Neural crest cell (in vitro differentiated cells): ENCODE results near the gene CARD19. TPM values are rescaled to one million over a fixed set of nuclear protein-coding genes. Genes with fewer than 3 reads are reported as not detected.

Source experiments
- DNase-seq: peaks from one replicate; pipeline ENCODE4 v3.0.0; 2021; ENCODE audit warnings: low read depth, mixed read lengths, low spot score
- H3K27ac Mint-ChIP-seq: one replicate; pipeline ENCODE4 v1.8.0; 2021; ENCODE audit warnings: mild to moderate bottlenecking, mixed read lengths; ENCODE audit not compliant: unreplicated experiment
- H3K27me3 Mint-ChIP-seq: 2 replicates; pipeline ENCODE4 v1.8.0; 2021; ENCODE audit warnings: low read depth, mild to moderate bottlenecking, mixed read lengths
- H3K36me3 Mint-ChIP-seq: 2 replicates; pipeline ENCODE4 v1.8.0; 2021; ENCODE audit warnings: low read depth, mild to moderate bottlenecking, mixed read lengths
- H3K4me1 Mint-ChIP-seq: 2 replicates; pipeline ENCODE4 v1.8.0; 2021; ENCODE audit warnings: mixed read lengths
- H3K4me3 Mint-ChIP-seq: one replicate; pipeline ENCODE4 v1.8.0; 2021; ENCODE audit warnings: mild to moderate bottlenecking, mixed read lengths
- H3K9me3 Mint-ChIP-seq: 2 replicates; pipeline ENCODE4 v1.8.0; 2021; ENCODE audit warnings: mixed read lengths
- total RNA-seq: library from RNA; stranded (reverse); gene quantifications from 2 replicates; pipeline ENCODE4 v1.2.1, GENCODE V29; 2021
- TF ChIP-seq, protein P1 (sequence below): fragments of 200-600 bp; sonication (generic); conservative IDR thresholded peaks from 2 replicates; pipeline ENCODE4 v1.5.0; 2021; ENCODE audit warnings: antibody characterized with exemption, mild to moderate bottlenecking

CARD19 gene
- total RNA-seq, 1 donor from 2014 or later: 22.1 TPM

- Mint-ChIP-seq H3K27ac (no peak overlapping the region), H3K4me3 (no peak overlapping the region), H3K27me3 (no peaks in the 10 kb centered on the region), H3K9me3 (no peaks in the 10 kb centered on the region), H3K4me1 (peaks cover 6% of the 10 kb centered on the region), H3K36me3 (no peaks in the 10 kb centered on the region)
- TF ChIP-seq, protein P1, sequence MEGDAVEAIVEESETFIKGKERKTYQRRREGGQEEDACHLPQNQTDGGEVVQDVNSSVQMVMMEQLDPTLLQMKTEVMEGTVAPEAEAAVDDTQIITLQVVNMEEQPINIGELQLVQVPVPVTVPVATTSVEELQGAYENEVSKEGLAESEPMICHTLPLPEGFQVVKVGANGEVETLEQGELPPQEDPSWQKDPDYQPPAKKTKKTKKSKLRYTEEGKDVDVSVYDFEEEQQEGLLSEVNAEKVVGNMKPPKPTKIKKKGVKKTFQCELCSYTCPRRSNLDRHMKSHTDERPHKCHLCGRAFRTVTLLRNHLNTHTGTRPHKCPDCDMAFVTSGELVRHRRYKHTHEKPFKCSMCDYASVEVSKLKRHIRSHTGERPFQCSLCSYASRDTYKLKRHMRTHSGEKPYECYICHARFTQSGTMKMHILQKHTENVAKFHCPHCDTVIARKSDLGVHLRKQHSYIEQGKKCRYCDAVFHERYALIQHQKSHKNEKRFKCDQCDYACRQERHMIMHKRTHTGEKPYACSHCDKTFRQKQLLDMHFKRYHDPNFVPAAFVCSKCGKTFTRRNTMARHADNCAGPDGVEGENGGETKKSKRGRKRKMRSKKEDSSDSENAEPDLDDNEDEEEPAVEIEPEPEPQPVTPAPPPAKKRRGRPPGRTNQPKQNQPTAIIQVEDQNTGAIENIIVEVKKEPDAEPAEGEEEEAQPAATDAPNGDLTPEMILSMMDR: no peak
- DNase-seq: no peak
Observed at GRCh38 chr9:93156475-93157008, 60.5 kb downstream of the CARD19 start.

- Mint-ChIP-seq H3K36me3 (no peaks in the 10 kb centered on the region), H3K27me3 (no peaks in the 10 kb centered on the region), H3K27ac (no peak overlapping the region), H3K9me3 (no peaks in the 10 kb centered on the region), H3K4me3 (no peak overlapping the region), H3K4me1 (peaks cover 15% of the 10 kb centered on the region)
- TF ChIP-seq, protein P1: peak; percentile 98
- peak; percentile 93 for DNase-seq
Observed at GRCh38 chr9:93159601-93160471, 63.8 kb downstream of the CARD19 start.

DNA sequence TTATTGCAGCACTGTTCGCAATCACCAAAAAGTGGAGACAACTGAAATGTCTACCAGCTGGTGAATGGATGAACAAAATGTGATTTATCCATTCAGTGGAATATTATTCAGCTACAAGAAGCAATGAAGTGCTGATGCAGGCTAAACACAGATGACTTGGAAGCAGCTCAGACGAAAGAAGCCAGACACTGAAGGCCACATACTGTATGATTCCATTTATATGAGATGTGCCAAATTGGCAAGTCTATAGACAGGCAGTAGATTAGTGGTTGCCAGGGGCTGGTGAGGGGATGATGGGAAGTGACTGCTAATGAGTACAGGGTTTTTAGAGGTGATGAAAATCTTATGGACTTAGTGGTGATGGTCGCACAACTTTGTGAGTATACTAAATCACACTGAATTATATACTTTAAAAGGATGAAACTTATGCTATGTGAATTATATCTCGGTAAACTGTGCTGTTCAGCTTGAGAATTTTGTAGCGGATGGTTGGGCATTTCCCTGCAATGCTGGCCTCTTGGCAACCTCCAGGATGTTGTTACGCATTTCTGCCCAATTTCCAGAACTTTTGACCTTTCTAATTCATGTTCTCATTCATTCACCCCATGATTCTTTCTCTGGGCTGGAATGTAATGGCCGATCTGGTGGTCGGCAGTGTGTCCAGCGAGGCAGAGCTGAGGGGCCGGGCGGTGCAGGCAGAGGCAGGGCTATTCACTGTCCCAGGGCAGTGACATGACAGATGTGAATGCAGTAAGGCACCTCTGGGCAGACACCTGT lies 66.0 kb downstream of the CARD19 start:
- H3K27ac Mint-ChIP-seq: no peak overlapping the region
- TF ChIP-seq, protein P1: no peak
- H3K4me1 Mint-ChIP-seq: peaks cover 15% of the 10 kb centered on the region
- no peaks in the 10 kb centered on the region for H3K36me3 Mint-ChIP-seq
- DNase-seq: no peak
- no peaks in the 10 kb centered on the region for H3K27me3 Mint-ChIP-seq
- H3K4me3 Mint-ChIP-seq: no peak overlapping the region
- H3K9me3 Mint-ChIP-seq: no peaks in the 10 kb centered on the region

Other genes starting within 250 kb of the CARD19 start
- 13.1 and 13.3 TPM in 2 replicates for gene ZNF484, start 218.2 kb upstream of the CARD19 start, total RNA-seq
- gene FGD3, start 148.7 kb upstream of the CARD19 start, total RNA-seq: 3.7 and 4.1 TPM in 2 replicates
- 0.27 TPM in 1 of 2 replicates, not detected in the other for gene SUSD3, start 37.5 kb upstream of the CARD19 start, total RNA-seq
- 17.8 and 19.9 TPM in 2 replicates for gene NINJ1, start 38.0 kb downstream of the CARD19 start, total RNA-seq
- gene WNK2, start 87.9 kb downstream of the CARD19 start, total RNA-seq: 27.8 and 34.3 TPM in 2 replicates